ENCODE results near the gene CES4A. TPM values are rescaled to one million over a fixed set of nuclear protein-coding genes. Genes with fewer than 3 reads are reported as not detected.

The CES4A gene
- polyA plus RNA-seq, 1 experiment, result 2.8 TPM

- CTCF ChIA-PET, result interaction anchor here (1.1 kb wide), 1 partner anchor 38 kb away, joined by 3 read pairs; no protein-coding TSS in a partner anchor
- H3K27ac ChIP-seq (ENCODE audit: low read depth, low read length), result peak overlapping the region; percentile 52
- no peak overlapping the region for H3K4me3 ChIP-seq (ENCODE audit: low read depth, low read length)
- TF ChIP-seq CTCF (IDR thresholded peaks at IDR 0.05; ENCODE audit: low read depth, low read length), result no peak
- POLR2A ChIA-PET, result interaction anchor here (0.7 to 1.0 kb wide), 3 partner anchors 26 to 40 kb away, joined by 3 to 5 read pairs (median 4); no protein-coding TSS in a partner anchor
- H3K27me3 ChIP-seq (ENCODE audit: control insufficient read depth, insufficient read depth, low read length), result no peaks in the 10 kb centered on the region
- peaks cover 3% of the 10 kb centered on the region; the same call in 1 of the 2 replicates for H3K9me3 ChIP-seq (ENCODE audit: control insufficient read depth, insufficient read depth, low read length)
- DNase-seq (ENCODE audit: low read depth, low spot score), result peak; percentile 81
Measured at GRCh38 chr16:67055712-67056487, 67.5 kb downstream of the CES4A start.

Small RNA genes within 50 kb of the gene (small RNA-seq; reads per million reads assigned to genes)
- gene RN7SL543P (ENCODE audit: insufficient read length, low read depth), result not detected

Other genes starting within 250 kb of the CES4A start
- gene DYNC1LI2, start 237.0 kb upstream of the CES4A start, polyA plus RNA-seq (2011; rRNA removed), result 86.7 and 88.5 TPM in 2 replicates
- not detected in 2 replicates for gene TERB1, start 187.0 kb upstream of the CES4A start, polyA plus RNA-seq (2011; rRNA removed)
- gene NAE1, start 157.6 kb upstream of the CES4A start, polyA plus RNA-seq (2011; rRNA removed), result 31.3 and 49.8 TPM in 2 replicates
- not detected in 2 replicates for gene CA7, start 144.2 kb upstream of the CES4A start, polyA plus RNA-seq (2011; rRNA removed)
- 11.8 and 12.1 TPM in 2 replicates for gene PDP2, start 108.1 kb upstream of the CES4A start, polyA plus RNA-seq (2011; rRNA removed)
- not detected in 2 replicates for gene CDH16, start 69.7 kb upstream of the CES4A start, polyA plus RNA-seq (2011; rRNA removed)
- 1.9 and 2.7 TPM in 2 replicates for gene RRAD, start 63.1 kb upstream of the CES4A start, polyA plus RNA-seq (2011; rRNA removed)
- 131 and 166 TPM in 2 replicates for gene CIAO2B, start 54.2 kb upstream of the CES4A start, polyA plus RNA-seq (2011; rRNA removed)
- 20.7 and 24.9 TPM in 2 replicates for gene CES2, start 53.1 kb upstream of the CES4A start, polyA plus RNA-seq (2011; rRNA removed)
- 0.06 and 0.12 TPM in 2 replicates for gene CES3, start 27.3 kb upstream of the CES4A start, polyA plus RNA-seq (2011; rRNA removed)
- 35.9 and 46.1 TPM in 2 replicates for gene CBFB, start 40.6 kb downstream of the CES4A start, polyA plus RNA-seq (2011; rRNA removed)
- gene PHAF1, start 121.4 kb downstream of the CES4A start, polyA plus RNA-seq (2011; rRNA removed), result 24.6 and 26.1 TPM in 2 replicates
- 18.6 and 25.6 TPM in 2 replicates for gene B3GNT9, start 162.4 kb downstream of the CES4A start, polyA plus RNA-seq (2011; rRNA removed)
- 9.4 and 10.9 TPM in 2 replicates for gene TRADD, start 171.3 kb downstream of the CES4A start, polyA plus RNA-seq (2011; rRNA removed)
- gene FBXL8, start 171.4 kb downstream of the CES4A start, polyA plus RNA-seq (2011; rRNA removed), result 2.7 and 3.2 TPM in 2 replicates
- gene HSF4, start 176.2 kb downstream of the CES4A start, polyA plus RNA-seq (2011; rRNA removed), result 0.82 and 1.0 TPM in 2 replicates
- gene NOL3, start 181.9 kb downstream of the CES4A start, polyA plus RNA-seq (2011; rRNA removed), result 8.2 and 10.7 TPM in 2 replicates
- gene MATCAP1, start 195.4 kb downstream of the CES4A start, polyA plus RNA-seq (2011; rRNA removed), result 13.9 and 18.1 TPM in 2 replicates
- not detected in 2 replicates for gene EXOC3L1, start 201.5 kb downstream of the CES4A start, polyA plus RNA-seq (2011; rRNA removed)
- gene E2F4, start 203.6 kb downstream of the CES4A start, polyA plus RNA-seq (2011; rRNA removed), result 50.0 and 57.9 TPM in 2 replicates
- gene ELMO3, start 210.5 kb downstream of the CES4A start, polyA plus RNA-seq (2011; rRNA removed), result 0.57 and 0.74 TPM in 2 replicates
- gene TMEM208, start 238.5 kb downstream of the CES4A start, polyA plus RNA-seq (2011; rRNA removed), result 38.5 and 46.8 TPM in 2 replicates

Data from AG04450 (cell line).